IPS-11a (cell line): Measurements from ENCODE around the gene TPCN2.

ENCODE experiments used
- H3K4me3 ChIP-seq: one replicate; pipeline ENCODE4 v1.5.1; 2013; ENCODE audit warnings: low read depth, low read length, control low read depth

Gene TPCN2

GRCh38 chr11:69159150-69159852 lies 110.6 kb downstream of the TPCN2 start:
- H3K4me3 ChIP-seq, result no peak overlapping the region

- no peak overlapping the region for H3K4me3 ChIP-seq
These were observed 111.8 kb downstream of the TPCN2 start for GRCh38 chr11:69160296-69161116.

DNA sequence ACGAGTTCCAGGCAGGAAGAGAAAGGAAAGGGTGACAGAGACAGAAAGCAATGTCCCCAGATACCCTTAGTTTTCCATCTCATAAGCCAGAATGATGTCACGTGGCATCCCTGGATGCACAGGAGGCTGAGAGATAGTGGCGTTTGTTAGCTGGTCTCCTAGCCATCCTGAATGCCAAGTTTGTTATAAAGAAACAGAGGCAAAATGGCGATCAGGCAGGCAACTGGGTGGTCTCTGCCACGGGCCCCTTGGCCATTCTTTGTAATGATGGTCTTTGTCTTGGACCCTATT lies 112.3 kb downstream of the TPCN2 start:
- no peak overlapping the region for H3K4me3 ChIP-seq

- no peak overlapping the region for H3K4me3 ChIP-seq
These were observed 113.8 kb downstream of the TPCN2 start for GRCh38 chr11:69162505-69162904.

- H3K4me3 ChIP-seq, result no peak overlapping the region
These were observed 115.1 kb downstream of the TPCN2 start for GRCh38 chr11:69163842-69164241.

- no peak overlapping the region for H3K4me3 ChIP-seq
These were observed 116.1 kb downstream of the TPCN2 start for GRCh38 chr11:69164824-69165223.

GRCh38 chr11:69165775-69166174 lies 117.0 kb downstream of the TPCN2 start:
- H3K4me3 ChIP-seq, result no peak overlapping the region

DNA sequence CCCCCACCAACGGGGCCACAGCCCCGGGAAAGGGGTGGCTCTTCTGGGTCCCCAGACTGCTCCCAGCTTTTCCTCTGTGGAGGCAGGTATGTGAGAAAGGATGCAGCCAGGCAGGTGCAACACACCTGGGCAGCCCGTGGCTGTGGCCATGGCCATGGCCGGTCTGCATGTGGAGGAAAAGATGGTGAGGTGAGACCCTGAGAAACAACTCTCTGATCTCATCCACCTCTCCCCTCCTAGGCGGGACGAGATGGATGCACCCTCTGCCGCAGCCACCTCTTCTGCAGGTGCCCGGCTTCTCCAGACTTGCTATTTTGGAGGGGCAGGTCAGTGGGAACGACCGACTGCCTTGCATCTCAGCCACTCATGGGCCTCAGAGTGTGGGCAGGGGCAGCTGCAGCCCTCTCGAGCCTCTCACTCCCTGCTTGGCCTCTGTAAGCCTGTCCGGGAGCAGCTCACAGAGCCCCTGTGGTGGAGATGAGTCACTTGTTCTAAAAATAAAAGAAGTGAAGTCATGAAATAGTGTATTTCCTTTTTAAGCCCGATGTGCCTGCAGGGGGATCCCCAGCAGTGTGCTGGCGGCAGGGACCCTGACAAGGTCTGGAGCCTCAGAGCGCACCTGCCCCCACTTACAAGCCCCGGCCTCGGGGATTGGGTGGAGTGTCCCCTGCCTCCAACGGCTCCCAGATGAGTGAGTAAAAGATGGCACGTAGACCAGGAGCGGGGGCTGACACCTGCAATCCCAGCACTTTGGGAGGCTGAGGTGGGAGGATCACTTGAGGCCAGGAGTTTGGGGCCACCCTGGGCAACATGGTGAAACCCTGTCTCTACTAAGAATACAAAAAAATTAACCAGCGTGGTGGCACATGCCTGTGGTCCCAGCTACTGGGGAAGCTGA lies 117.7 kb downstream of the TPCN2 start:
- no peak overlapping the region for H3K4me3 ChIP-seq

DNA sequence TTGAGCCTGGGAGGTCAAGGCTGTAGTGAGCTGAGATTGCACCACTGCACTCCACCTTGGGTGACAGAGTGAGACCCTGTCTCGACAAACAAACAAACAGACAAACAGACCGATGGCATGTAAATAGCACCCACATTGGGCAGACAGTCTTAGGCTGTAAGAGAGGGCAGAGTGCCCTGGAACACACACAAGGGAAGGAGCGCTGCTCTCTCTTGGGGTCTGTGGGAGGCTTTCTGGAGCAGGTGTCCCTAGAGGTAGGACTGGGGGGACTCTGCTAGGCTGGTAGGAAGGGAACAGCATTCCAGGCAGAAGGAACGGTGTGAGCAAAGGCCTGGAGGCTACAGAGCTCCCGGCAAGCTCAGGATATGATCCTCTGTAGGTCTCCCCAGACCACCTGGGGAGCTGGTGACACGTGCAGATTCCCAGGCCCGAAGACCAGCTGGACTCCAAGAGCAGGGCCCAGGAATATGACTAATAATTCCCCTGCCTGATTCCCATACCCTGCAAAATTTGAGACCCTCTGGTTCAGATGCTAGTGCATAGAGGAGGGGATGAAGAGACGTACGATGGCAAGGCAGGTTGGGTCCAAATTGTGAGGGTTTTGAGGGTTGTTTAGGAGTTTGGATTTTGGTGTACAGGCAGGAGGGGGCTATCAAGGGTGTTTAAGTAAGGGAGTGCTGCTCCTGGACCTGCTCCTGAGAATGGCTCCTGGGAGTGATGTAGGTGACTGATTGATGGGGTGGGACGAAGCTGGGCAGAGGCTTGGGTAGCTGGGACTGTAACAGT lies 118.6 kb downstream of the TPCN2 start:
- H3K4me3 ChIP-seq, result no peak overlapping the region

DNA sequence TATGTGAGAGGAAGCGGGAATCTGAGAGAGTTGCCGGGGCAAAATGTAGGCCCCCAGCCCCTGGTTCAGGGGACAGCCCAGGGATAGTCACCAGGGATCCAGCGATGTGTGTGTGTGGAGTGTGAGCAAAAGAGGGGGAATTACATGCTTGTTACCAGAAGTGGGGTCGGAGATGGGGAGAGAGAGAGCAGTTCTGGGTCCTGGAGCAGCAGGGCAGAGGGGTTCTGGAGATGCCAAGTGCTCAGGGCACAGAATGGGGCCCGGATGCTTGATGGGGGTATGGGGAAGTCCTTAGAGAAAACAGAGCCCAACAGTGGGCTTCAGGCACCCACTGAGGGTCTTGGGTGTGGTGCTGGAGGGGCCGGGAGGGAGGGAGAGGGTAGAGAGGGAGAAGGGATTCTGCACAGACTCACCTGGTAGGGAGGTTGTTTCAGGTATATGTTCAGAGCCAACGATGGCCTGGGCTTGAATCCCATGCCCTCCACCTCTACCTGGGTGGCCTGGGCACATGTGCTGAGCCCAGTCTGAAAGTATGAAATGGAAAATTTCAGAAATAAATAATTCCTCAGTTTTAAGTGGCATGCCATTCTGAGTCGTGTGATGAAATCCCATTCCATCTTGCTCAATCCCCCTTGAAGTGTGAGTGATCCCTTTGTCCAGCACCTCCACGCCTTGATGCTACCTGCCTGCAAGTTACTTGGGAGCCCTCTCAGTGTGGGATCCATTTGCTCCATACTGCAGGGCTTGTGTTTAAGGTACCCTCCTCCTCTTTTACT lies 119.4 kb downstream of the TPCN2 start:
- H3K4me3 ChIP-seq, result no peak overlapping the region

DNA sequence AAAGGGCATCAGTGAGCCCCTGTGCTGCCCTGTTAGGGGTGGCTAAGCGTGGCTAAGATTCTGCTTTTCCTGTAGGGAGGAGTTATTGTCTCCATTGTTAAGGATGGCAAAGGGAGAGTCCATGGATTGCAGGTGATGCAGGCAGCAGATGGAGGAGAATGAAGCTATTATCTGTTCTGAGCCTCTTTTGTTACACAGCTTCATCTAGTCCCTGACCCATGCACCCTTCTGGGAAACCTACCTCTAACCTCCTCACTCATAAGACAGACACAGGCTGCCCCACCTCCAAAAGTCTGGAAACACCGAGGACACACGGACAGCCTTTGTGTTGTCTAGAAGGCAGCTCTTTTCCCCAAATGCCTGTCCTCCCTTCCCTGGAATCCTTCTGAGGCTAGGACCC lies 120.7 kb downstream of the TPCN2 start:
- no peak overlapping the region for H3K4me3 ChIP-seq

DNA sequence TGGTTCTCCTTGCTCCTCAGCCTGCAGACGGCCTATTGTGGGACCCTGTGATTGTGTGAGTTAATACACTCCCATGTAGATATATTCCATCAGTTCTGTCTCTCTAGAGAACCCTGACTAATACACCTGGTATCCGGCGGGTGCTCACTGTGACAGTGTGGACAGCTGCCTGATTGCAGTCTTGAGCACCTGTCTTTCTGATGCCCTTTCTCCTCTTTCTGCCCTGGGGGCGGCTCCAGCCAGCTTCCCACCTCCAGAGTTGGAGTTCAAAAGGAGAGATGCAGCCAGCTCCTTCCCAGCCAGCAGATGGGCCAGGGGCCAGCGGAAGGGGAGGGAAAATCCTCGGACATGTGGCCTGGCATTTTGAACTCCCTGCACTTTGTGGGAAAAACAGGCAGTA lies 122.0 kb downstream of the TPCN2 start:
- H3K4me3 ChIP-seq, result no peak overlapping the region

DNA sequence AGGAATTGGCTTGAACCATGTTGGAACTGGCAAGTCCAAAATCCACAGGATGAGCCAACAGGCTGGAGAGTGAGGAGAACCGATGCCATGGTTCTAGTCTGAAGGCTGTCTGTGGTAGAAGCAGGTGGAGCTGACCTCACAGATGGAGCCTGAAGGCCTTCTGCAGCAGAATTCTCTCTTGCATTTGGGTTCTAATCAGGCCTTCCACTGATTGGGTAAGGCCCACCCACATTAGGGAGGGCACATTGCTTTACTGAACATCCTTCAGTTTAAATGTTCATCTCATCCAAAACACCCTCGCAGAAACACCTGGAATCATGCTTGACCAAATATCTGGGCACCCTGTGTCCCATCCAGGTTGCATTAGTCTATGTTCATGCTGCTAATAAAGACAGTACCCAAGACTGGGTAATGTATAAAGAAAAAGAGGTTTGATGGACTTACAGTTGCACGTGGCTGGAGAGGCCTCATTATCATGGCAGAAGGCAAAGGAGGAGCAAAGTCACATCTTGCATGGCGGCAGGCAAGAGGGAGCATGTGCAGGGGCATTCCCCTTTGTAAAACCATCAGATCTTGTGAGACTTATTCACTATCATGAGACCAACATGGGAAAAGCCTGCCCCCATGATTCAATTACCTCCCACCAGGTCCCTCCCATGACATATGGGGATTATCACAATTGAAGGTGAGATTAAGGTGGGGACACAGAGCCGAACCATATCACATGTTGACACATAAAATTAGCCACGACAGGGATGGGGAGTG lies 122.9 kb downstream of the TPCN2 start:
- no peak overlapping the region for H3K4me3 ChIP-seq

- no peak overlapping the region for H3K4me3 ChIP-seq
These were observed 123.9 kb downstream of the TPCN2 start for GRCh38 chr11:69172674-69173073.

DNA sequence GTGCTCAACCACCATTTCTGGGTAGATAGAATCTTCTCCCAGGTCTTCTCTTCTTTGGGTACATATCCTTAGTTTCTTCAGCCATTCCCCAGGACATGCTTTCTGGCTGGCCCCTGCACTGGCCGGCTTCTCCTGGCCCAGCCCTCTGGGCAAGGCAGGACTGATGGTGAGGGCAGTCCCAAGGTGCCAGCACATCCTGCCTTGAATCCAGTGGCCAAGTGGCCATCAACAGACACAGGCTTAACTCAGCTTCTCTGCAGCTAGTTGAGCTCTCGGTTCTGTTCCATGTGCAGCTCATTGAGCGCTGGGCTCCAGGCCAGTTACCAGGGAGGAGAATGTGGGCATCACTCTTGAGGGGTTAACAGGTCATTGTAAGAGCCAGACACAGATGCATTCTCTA lies 124.6 kb downstream of the TPCN2 start:
- no peak overlapping the region for H3K4me3 ChIP-seq

DNA sequence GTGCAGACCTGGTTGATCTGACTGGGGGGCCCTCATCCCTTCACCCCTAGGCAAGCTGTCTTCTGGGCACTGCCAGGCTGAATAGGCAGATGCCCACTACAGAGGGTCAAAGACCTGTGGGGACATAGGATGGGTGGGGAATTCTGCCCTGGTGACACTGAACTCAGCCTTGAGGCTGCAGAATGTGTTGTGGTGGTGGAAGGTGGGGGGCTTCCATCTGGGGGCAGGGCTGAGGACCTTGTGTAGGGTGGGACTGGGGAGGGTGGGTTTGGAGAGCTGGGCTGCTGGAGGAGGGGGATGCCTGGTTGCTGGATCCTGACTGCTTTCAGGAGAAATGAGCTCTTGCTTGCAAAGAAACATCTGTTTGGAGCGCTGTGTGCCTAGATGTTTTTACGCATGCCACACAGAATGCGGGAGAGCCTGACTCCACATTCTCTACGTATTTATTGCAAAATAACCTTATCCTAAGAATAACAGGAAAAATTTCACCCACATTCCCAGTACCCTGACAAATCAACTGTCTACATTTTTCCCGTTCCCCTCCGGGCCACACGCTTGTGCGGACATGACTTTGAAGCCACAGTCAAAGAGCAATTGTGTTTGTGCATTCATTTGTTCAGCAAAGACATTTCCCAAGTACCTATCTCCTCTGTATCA lies 125.3 kb downstream of the TPCN2 start:
- no peak overlapping the region for H3K4me3 ChIP-seq

DNA sequence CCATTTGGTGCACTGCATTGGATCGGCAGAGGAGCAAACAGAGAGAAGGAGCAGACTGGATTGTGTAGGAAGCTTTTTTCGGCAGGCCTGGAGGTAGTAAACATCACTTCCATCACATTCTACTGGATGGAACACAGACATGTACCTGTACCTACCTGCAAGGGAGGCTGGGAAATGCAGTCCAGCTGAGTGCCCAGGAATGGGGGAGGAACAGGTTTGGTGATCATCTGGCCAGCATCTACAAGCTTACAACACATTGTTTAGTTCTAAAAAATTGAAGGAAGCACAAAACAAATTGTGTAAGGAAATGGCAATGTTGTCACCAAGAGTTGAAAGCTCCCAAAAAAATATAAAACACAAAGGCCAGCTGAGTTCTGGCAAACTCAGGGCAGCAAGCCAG lies 126.1 kb downstream of the TPCN2 start:
- no peak overlapping the region for H3K4me3 ChIP-seq

DNA sequence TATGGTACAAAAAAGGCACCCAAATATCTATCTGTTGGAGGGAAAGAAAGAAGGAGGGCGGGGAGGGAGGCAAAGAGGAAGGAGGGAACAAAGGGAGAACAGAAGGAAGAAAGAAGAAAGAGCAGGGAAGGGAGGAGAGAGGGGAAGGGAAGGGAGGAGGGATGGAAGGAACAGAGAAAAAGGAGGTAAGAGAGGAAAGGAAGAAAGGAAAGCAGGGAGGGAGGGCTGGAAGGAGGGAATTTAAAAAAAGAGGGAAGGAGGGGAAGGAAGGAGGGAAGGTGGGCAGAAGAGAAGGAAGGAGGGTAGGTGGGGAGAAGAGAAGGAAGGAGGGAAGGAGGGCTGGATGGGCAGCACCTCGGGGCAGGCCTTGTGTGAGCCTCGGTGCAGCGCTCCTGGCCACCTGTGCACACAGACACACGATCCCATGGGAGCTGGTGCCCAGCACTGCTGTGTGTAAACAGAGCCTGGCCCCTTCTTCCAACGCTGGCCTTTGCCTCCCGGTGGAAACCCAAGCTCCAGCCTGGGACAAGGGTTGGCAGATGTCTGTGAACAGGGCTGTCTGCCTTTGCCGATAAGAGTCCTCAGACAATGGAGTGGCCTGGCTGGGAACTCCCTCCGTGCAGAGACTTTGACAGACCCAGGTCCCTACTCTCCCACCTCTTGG lies 130.2 kb downstream of the TPCN2 start:
- no peak overlapping the region for H3K4me3 ChIP-seq
